Measurements from ENCODE around the gene DCP1A. TPM values are rescaled to one million over a fixed set of nuclear protein-coding genes. Genes with fewer than 3 reads are reported as not detected.
A peak's percentile ranks its signal among the peaks of the same experiment; 100 is the strongest.
"Not testable (repeated sequence)": the region's sequence is repeated elsewhere in the genome, so short reads cannot be mapped to it uniquely, and the experiment has no call there.

The DCP1A gene
- total RNA-seq, 2 donors from 2014 or later: 17.4 to 21.3 TPM

DNA sequence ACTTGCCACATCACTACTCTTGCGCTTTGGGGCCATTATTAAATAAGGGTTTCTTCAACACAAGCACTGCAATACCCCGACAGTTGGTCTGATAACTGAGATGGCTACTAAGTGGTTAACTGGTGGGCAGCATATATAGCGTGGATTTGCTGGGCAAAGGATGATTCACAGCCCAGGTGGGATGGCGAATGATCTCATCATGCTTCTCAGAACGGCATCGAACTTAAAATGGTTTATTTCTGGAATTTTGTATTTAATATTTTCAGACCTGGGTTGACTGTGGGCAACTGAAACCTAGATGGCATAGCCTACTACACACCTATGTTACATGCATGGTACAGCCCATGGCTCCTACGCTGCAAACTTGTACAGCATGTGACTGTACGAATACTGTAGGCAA, 64.8 kb downstream of the DCP1A start:
- intact Hi-C loops (cut with DNase I): no loop called here
- DNase-seq (no peak), ATAC-seq (no peak)

DNA sequence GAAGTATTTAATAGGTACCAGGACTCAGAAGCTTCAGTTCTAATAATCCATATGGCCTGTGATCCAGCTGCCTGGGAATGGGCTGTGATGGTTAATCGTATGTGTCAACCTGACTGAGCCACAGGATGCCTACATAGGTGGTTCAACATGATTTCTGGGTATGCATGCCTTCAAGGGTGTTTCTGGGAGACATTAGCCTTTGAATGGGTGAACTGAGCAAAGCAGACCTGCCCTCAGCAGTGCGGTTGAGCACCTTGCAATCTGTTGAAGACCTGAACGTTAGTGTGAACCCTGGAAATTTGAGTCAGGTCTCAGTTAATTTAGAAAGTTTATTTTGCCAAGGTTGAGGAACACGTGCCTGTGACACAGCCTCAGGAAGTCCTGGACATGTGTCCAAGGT, 68.7 kb downstream of the DCP1A start:
- ATAC-seq (no peak), DNase-seq (no peak)
- intact Hi-C loops (cut with DNase I): no loop called here

DNA sequence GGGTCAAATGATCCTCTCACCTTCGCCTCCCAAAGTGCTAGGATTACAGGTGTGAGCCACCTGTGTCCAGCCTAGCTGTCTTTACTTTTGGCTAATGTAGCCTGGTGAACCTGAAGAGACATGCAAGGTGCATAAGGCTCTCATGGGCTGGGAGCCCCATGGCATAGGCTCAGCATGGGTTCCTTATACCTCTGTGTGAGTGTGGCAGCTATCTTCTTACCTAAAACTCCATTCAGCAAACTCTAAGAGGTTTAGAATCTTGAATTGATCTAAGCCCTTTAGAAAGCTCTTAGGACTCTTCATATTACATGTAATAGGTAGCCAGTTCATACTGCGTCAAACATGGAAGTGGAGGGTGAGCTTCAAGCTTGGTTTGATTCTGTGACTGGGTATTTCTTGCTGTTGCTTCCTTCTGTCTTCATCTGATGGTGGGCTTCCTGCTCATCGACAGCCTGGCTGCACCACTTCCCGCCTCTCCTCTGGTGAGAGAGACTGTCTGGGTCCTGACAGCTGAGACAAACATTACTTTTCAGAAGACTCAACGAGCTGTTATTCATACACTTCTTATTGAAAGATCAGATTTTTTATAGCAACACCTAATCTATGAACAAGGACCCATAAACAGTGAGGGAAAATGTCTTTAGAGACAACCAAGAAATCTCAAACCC, 72.3 kb downstream of the DCP1A start:
- intact Hi-C loops (cut with DNase I): no loop called here
- no peak for ATAC-seq
- DNase-seq: no peak

DNA sequence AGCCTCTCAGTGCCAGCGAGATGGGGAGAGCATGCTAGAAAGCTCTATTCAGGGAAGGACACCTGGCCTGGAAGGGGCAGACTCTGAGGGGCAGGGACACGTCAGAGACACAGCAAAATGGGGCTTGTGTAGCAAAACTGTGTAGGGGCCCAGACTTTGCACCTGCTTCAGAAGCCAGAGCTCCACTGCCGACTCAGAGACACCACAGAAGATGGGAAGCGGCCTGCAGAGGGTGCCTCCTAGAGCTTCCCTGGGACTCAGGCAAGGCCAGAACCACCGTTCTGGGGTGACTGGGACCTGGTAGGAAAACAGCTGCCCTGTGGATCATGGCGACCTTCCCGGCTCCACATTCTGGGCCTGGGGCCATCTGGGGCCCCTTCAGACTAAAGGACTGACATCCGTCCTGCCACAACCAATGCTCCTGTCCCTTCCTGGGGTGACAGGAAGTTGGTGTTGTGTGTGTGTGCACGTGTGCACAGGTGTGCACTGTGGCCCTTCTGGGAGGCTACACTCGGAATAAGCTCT, 74.1 kb downstream of the DCP1A start:
- intact Hi-C loops (cut with DNase I): no loop called here
- DNase-seq (no peak), ATAC-seq (no peak)

DNA sequence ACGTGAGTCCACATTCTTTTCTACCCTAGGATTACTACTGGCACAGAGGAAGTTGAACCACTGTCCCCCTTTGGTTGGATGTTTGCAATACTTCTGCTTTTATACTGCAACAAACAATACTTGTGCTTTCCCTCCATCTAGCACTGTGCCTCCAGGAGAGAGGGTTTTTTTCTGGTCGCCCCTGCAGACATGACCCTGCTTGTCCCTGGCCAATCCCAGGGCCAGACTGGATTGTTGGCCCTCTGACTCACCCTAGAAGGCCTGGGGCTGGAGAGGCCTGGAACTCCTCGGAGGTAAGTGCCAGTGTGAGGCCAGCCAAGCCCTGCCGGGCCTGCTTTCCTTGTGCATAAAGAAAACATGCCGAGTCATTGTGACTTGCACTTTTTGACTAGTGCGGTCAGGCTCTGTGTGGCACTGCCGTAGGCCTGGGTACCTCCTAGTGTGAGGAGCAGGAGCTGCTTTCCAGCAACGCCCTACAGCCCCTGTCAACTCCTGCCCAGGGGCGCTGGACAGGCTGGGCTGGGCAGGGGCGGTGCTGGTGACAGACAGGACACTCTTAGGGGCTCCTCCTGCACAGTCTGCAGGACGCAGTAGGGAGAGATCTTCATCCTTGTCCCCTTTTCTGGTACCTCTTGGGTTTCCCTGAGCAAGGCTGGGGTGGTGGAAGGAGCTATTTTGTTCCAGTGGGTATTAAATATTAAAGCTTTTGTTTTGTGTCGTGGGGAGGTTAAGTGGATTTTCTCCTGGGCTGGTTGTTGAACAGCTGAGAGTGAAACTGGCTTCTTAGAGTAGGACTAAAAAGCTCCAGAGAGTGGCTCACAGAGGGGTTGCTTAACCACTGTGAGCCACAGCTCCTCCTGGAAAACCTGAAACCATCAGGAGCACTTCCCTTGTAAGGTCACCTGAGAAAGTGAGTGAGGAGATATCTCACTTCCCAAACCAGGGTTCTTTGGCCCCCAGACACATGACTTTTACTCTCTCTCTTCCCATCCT, 77.2 kb downstream of the DCP1A start:
- ATAC-seq: peak; percentile 96 to 97
- peak; percentile 87 for DNase-seq
- intact Hi-C loops (cut with DNase I): no loop called here

DNA sequence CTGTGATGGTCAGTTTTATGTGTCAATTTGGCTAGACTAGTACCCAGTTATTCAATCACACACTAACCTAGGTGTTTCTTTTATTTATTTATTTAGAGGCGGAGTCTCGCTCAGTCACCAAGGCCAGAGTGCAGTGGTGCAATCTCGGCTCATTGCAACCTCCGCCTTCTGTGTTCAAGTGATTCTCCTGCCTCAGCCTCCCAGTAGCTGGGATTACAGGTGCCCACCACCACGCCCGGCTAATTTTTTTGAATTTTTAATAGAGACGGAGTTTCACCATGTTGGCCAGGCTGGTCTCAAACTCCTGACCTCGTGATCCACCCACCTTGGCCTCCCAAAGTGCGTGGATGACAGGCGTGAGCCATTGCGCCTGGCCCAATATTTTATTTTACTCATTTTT, 78.2 kb downstream of the DCP1A start:
- ATAC-seq; intact Hi-C loops (cut with DNase I); DNase-seq: not testable (repeated sequence)

DNA sequence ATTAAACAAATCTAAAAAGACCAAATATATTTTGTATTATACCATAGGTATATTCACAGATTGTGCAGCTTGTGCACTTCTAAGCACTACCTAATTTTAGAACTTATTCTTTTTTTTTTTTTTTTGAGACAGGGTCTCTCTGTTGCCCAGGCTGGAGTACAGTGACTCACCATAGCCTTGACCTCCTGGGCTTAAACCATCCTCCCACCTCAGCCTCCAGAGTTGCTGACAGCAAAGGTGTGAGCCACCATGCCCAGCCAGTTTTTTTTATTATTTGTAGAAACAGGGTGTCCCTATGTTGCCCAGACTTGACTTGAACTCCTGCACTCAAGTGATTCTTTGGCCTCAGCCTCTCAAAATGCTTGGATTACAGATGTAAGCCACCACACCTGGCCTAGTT, 79.6 kb downstream of the DCP1A start:
- no peak for ATAC-seq
- intact Hi-C loops (cut with DNase I): no loop called here
- no peak for DNase-seq

DNA sequence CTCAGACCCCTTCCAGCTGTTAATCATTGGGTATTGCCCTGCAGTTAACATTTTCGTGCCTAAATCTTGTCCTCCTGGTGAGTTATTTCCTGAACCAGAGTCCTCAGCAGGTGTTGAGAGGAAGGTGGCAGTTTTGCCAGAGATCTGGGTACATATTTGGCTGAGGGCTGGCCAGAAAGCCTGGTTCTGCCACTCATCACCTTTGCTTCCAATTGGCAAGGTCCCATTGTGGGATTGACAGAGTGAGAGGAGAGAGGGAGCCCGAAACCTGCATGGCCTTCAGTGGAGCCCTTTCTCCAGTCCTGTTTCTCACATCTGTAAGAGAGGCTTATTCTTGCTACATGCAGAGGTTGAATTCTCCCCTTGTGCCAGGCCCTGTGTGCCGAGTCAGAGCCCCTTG, 82.6 kb downstream of the DCP1A start:
- DNase-seq (no peak), ATAC-seq (peak; percentile 71 to 74)
- intact Hi-C loops (cut with DNase I): no loop called here

DNA sequence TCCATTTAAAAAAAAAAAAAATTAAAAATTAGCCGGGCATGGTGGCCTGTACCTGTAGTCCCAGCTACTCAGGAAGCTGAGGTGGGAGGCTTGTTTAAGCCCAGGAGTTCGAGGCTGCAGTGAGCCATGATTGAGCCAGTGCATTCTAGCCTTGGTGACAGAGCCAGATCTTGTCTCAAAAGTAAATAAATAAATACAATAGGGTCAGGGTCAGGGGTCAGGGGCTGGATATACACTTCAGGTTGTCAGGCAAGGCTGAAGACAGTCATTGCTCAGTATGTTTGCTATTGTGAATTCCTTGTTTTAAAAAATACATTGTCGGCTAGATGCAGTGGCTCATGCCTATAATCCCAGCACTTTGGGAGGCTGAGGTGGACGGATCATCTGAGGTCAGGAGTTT, 83.4 kb downstream of the DCP1A start:
- intact Hi-C loops (cut with DNase I): no loop called here
- ATAC-seq: no peak
- no peak for DNase-seq

DNA sequence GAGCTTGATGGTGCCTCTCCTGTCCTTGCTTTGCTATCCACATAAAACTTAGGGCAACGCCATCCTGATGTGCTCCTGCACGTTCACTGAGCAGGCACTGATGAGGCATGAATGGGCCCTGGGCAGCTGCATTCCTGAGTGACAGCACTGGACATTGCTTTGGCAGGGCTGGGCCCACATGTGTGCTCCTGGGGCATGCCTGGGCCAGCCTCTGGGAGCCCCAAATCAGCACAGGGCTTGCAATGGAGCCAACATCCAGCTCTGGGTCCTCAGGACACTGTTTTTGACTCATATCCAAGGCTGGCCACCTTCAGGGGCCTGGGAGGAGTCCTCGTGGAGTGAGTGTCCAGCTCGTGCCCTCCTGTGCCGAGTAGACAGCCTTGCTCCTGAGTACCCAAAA, 85.6 kb downstream of the DCP1A start:
- intact Hi-C loops (cut with DNase I): no loop called here
- ATAC-seq (peak in 1 of 2 donors; percentile 25), DNase-seq (no peak)

DNA sequence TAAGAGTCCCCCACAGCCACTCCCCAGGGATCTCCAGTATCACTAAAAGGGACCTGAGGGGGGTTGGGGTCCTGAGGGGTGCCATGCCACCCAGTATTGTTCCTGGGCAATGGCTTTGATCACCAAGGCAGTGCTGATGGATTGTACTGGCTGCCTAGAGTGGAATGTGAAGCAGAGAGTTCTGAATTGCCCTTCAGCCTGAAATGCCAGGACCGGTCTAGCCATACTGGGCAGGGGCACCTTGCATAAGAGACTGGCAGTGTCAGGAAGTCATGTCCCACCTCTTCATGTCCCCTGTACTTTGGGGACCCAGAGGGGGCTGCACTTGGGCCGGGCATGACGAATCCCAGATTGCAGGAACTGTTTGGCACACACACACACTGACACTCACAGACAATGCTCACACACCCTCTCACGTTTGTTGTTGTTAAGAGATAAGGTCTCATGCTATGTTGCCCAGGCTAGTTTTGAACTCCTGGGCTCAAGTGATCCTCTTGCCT, 87.0 kb downstream of the DCP1A start:
- ATAC-seq: peak in 1 of 2 donors; percentile 3
- no peak for DNase-seq
- intact Hi-C loops (cut with DNase I): no loop called here

DNA sequence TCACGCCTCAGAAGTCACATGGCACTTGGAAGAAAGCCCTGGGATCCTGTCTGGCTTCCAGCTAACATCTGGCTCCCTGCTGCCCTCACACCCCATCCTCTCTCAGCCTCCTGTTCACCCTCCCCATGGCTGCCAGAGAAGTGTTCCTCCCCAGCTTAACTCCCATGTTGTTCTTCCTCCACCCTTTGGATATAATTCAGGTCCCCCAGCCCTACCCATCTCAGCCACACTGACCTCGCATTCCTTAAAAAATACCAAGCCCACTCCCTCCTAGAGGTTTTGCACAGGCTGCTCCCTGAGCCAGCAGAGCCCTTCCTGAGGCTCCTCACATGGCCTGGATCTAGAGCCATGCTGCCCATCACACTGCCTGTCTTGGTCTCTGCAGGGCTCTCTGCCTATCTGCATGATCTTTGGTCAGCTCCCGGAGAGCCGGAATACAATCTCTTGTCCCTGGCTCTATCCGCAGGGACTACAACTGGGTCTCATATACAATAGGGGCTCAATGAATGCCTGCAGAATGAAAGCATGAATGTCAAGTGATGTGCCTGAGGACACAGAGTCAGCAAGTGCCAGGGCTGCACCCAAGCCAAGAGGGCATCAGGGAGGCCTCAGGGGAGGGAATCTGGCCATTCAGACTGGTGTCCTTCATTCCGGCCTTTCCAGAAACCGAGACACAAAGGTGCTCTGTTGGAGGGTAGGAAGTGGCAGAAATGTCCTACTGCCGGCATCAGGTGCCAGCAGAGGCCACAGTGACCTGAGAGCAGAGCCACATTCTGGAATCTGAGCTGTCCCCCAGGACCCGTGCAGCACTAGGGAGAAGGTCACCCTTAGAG, 87.7 kb downstream of the DCP1A start:
- ATAC-seq (peak in 1 of 2 donors; percentile 6), DNase-seq (no peak)
- intact Hi-C loops (cut with DNase I): no loop called here

DNA sequence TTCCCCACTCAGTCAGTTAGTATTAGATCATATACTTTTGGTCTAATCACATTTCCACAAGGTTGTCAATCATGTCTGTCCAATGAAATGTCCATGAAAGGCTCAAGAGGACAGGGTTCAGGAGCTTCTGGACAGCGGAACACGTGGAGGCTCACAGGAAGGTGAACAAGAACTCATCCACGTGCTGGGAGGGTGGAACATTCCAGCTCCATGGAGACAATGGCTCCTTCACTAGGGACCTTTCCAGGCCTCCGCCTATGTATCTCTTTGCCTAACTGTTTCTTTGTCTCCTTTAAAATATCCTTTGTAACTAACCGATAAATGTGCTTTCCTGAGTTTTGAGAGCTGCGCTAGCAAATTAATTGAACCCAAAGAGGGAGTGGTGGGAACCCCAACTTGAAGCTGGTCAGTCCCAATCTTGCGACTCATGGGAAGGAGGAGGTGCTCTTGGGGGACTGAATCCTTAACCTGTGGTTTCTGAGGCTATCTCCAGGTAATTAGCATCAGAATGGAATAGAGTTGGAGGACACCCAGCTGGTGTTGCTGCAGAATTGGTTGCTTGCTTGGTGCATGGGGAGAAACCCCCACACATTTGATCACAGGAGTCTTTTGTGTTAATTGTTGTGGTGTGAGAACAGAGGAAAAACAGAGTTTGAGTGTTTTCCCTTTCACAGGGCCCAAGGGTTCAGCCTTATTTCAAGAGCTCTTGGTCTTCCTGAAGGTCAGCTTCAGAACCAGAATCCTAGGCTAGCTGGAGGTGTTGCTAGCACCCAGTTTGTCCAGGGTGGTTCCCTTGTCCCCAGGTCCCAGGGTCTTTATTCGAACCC, 88.5 kb downstream of the DCP1A start:
- intact Hi-C loops (cut with DNase I): no loop called here
- no peak for DNase-seq
- no peak for ATAC-seq

DNA sequence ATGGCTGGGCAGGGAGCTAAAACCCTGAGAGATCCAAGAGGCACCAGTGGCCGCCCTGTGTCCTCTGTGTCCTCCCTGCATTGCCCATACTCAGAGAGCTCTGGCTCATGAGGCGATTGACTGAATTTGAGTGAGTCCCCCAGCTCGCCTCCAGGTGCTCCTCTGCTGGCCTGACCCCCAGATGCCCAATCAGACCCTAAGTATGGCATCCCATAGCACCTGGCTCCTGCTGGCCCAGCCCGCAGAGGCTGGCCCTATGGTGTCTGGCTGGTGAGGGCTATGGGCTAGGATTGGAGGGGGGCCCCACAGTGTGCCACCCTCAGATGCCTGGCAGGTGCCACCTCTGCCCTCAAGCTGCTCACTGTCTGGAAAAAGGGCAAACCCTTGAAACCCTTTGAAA, 89.9 kb downstream of the DCP1A start:
- no peak for ATAC-seq
- intact Hi-C loops (cut with DNase I): no loop called here
- no peak for DNase-seq

DNA sequence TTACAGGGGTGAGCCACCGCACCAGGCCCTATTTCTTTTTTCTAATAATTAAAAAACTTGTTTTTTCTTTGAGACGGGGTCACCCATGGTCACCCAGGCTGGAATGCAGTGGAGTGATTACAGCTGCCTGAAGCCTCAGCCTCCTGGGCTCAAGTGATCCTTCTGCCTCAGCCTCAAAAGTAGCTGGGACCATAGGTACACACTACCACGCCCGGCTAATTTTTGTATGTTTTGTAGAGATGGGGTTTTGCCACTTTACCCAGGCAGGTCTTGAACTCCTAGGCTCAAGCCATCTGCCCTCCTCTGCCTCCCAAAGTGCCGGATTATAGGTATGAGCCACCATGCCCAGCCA, 90.7 kb downstream of the DCP1A start:
- ATAC-seq (no peak), DNase-seq (no peak)
- intact Hi-C loops (cut with DNase I): no loop called here

DNA sequence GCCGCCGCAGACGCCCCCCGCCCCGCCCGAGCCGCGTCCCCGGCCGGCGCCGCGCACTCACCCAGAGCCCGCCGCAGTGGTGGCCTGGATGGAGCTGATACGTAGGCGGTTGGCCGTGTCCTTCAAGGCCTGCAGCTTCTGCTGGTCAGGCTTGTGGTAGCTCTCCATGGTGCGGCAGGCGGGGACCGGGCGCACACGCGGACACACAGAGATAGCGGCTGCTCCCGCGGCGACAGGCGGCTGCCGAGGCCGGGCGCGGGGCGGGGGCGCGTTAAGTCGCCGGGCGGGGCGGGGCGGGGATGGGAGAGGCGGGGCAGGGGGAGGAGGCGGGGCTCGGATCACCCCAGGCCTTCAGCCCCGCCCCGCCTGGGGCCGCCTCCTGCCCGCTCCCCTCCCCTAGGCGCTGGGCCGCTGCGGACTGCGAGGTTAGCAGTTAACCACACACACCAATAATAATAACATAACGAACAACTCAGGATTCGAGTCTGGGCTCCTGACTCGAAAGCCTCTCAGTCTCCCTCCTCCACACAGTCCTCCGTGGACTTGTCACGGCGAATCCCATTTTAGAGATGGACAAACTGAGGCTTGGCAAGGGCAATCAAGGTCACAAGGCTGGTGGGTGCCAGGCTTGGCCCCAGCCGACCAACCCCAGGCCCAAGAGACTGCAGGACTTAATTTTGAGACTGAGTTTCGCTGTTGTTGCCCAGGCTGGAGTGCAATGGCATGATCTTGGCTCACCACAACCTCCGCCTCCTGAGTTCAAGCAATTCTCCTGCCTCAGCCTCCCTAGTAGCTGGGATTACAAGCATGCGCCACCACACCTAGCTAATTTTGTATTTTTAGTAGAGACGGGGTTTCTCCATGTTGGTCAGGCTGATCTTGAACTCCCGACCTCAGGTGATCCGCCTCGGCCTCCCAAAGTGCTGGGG, 91.3 kb downstream of the DCP1A start, which contains the start of gene TKT:
Gene TKT (minus strand): TSS at position 248 of the 929 bp plus-strand sequence. CDS start 80 bp downstream, at position 168.
- intact Hi-C loops (cut with DNase I): no loop called here
- peak; percentile 87 to 91 for ATAC-seq
- DNase-seq: peak; percentile 89

DNA sequence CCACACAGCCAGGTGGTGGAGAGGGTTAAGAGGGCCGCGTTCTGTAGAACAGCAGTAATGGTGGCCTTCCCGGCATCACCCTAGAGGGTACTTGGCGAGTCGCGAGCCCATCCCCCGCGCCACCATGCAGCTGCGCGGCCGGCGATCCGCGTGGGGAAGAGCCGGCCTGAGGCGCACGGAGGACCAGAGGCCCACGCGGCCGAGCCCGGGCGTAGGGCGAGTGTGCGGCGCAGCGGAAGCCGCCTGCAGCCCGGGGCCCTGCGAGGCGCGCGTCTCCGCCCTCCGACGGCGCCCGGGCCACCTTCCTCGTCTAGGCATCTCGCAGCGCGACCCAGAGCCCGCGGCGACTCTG, 91.9 kb downstream of the DCP1A start:
- ATAC-seq (peak; percentile 45 to 71), DNase-seq (no peak)
- intact Hi-C loops (cut with DNase I): no loop called here
